ENCODE measurements around the gene MACF1. TPM values are rescaled to one million over a fixed set of nuclear protein-coding genes. Genes with fewer than 3 reads are reported as not detected.

The MACF1 gene
- total RNA-seq, 1 experiment from 2014 or later: 189 TPM

DNA sequence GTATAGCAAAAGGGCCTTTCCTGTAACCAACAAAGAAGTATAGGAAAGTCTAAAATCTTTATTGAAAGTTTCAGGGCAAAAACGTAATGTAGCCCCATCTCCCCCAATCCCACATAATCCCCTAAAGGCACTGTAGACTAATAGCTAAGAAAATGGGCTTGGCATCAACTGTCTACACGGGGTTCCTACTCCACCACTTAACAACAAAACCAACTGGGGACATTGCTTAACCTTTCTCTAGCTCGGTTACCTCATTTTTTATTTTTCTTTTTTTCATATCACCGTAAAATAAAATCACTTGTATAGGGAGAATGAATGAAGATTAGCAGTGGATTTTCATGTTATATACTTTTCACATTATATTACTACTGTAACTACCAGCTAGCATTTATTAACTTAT, 12.3 kb downstream of the MACF1 start:
- H3K4me3 ChIP-seq: no peak overlapping the region
- no peak overlapping the region for H3K27ac ChIP-seq
- TF ChIP-seq, protein P1, sequence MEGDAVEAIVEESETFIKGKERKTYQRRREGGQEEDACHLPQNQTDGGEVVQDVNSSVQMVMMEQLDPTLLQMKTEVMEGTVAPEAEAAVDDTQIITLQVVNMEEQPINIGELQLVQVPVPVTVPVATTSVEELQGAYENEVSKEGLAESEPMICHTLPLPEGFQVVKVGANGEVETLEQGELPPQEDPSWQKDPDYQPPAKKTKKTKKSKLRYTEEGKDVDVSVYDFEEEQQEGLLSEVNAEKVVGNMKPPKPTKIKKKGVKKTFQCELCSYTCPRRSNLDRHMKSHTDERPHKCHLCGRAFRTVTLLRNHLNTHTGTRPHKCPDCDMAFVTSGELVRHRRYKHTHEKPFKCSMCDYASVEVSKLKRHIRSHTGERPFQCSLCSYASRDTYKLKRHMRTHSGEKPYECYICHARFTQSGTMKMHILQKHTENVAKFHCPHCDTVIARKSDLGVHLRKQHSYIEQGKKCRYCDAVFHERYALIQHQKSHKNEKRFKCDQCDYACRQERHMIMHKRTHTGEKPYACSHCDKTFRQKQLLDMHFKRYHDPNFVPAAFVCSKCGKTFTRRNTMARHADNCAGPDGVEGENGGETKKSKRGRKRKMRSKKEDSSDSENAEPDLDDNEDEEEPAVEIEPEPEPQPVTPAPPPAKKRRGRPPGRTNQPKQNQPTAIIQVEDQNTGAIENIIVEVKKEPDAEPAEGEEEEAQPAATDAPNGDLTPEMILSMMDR (conservative IDR thresholded peaks at IDR 0.05): no peak
- TF ChIP-seq EZH2 (IDR thresholded peaks at IDR 0.05; ENCODE audit: low read depth): no peak
- no peaks in the 10 kb centered on the region for H3K36me3 ChIP-seq (ENCODE audit: low read depth)
- H2AFZ ChIP-seq: no peak overlapping the region
- peaks cover 59% of the 10 kb centered on the region for H3K4me1 ChIP-seq (replicated peaks; ENCODE audit: insufficient read depth)
- H3K4me2 ChIP-seq: no peak overlapping the region
- peaks cover 42% of the 10 kb centered on the region for H3F3A ChIP-seq (ENCODE audit: insufficient read depth, low read depth)
- no TSS peak for BruUV-seq (replicated peaks)
- no peak for DNase-seq
- H4K20me1 ChIP-seq (ENCODE audit: insufficient read depth): no peaks in the 10 kb centered on the region
- H3K9me3 ChIP-seq (ENCODE audit: insufficient read depth, low read depth): no peaks in the 10 kb centered on the region
- peaks cover 42% of the 10 kb centered on the region; the same call in 1 of the 2 replicates for H3K79me2 ChIP-seq (ENCODE audit: low read depth)
- CTCF ChIA-PET: no interaction called here
- POLR2A ChIA-PET (ENCODE audit: unreplicated experiment): no interaction called here
- intact Hi-C loops (cut with micrococcal nuclease; ENCODE audit: unreplicated experiment): no loop called here
- no peaks in the 10 kb centered on the region for H3K9me2 ChIP-seq (ENCODE audit: insufficient read depth)
- H3K27me3 ChIP-seq (ENCODE audit: insufficient read depth, low read depth): no peaks in the 10 kb centered on the region

DNA sequence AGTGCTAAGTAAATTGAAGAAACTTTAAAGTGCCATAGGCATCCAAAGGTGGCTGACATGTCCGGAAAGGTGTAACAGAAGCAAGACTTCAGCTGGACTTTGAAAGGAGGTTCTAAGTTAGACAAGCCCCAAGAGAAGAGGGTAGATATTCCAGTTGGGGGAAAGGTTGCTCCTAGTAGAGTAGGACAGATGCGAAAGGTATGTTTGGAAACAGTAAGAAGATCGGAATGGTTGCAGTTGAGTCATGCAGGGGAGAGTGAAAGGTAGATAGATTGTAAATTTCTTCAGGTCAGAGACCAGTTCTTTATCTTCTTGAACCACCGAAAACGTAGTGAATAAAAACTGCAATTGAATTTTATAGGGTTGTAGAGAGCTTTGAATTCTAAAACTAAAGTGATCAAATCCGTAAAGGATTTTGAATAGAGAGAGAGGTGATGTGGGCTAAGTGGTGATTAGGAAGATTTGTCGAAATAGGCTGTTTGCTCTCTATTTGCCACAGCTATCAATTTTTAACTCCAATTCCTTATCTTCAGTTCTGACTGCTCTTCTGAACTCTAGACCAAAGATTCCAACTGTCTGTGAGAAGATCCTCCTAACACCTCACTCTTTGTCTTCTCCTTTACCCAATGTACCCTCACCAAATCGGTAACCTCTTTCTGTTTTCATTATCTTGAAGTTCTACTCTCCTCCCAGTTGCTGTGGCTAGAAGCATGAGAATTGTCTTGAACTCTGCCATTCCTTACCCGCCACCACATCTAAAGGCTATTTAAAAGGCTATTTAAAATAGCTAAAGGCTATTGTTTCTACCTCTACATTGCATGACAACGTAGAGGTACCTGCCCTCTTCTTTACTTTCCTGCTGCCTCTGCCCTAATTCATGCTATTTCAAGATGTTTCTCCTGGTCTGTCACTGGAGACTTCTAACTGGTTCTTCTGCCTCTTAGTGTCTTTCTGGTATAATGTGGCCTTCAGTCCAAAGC, 16.7 kb downstream of the MACF1 start:
- no peaks in the 10 kb centered on the region for H3K9me3 ChIP-seq (ENCODE audit: insufficient read depth, low read depth)
- no TSS peak for BruUV-seq (replicated peaks)
- H3F3A ChIP-seq (ENCODE audit: insufficient read depth, low read depth): peaks cover 7% of the 10 kb centered on the region; the same call in 1 of the 2 replicates
- ChIA-PET POLR2A (ENCODE audit: unreplicated experiment) (no interaction called here), CTCF (interaction anchor here (0.5 to 1.4 kb wide), 4 partner anchors 11 to 190 kb away, joined by 4 to 6 read pairs (median 4); no protein-coding TSS in a partner anchor)
- H3K36me3 ChIP-seq (ENCODE audit: low read depth): no peaks in the 10 kb centered on the region
- no peak for TF ChIP-seq EZH2 (IDR thresholded peaks at IDR 0.05; ENCODE audit: low read depth)
- TF ChIP-seq, protein P1 (conservative IDR thresholded peaks at IDR 0.05): no peak
- peaks cover 21% of the 10 kb centered on the region for H3K4me1 ChIP-seq (replicated peaks; ENCODE audit: insufficient read depth)
- H3K9me2 ChIP-seq (ENCODE audit: insufficient read depth): no peaks in the 10 kb centered on the region
- peaks cover 19% of the 10 kb centered on the region; the same call in 1 of the 2 replicates for H3K79me2 ChIP-seq (ENCODE audit: low read depth)
- peak; percentile 28 to 72 for DNase-seq
- intact Hi-C loops (cut with micrococcal nuclease; ENCODE audit: unreplicated experiment): no loop called here
- H3K27me3 ChIP-seq (ENCODE audit: insufficient read depth, low read depth): no peaks in the 10 kb centered on the region
- no peak overlapping the region for H3K4me3 ChIP-seq
- H2AFZ ChIP-seq: no peak overlapping the region
- peak overlapping the region; percentile 22 for H3K4me2 ChIP-seq
- peak overlapping the region; percentile 36; the same call in 1 of the 2 replicates for H3K27ac ChIP-seq
- no peaks in the 10 kb centered on the region; the same call in 1 of the 2 replicates for H4K20me1 ChIP-seq (ENCODE audit: insufficient read depth)

DNA sequence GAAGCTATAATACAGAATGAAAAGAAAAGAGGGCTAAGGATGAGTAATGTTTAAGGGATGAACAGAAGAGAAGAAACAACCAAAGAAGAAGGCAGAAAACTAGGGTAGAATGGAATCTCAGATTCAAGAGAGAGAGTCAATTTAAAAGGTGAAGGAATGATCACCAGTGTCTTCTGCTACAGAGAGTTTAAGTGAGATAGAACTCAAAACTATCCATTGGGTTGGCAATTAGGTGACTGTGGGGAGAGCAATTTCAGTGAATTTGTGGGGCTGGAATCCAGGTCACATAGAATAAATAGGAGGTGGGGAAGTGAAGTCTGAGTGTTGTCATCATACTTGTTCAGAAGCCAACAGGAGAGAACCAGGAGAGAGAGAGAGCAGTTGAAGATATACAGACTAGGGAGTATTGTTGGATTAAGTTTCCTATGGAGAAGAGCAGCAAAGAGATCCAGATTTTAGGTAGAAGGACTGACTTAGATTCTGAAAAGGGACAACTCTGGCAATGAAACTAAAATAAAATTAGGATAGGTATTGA, 19.9 kb downstream of the MACF1 start:
- H3K79me2 ChIP-seq (ENCODE audit: low read depth): peaks cover 11% of the 10 kb centered on the region; the same call in 1 of the 2 replicates
- DNase-seq: no peak
- H3K9me3 ChIP-seq (ENCODE audit: insufficient read depth, low read depth): no peaks in the 10 kb centered on the region
- CTCF ChIA-PET: no interaction called here
- H3K27me3 ChIP-seq (ENCODE audit: insufficient read depth, low read depth): no peaks in the 10 kb centered on the region
- H3F3A ChIP-seq (ENCODE audit: insufficient read depth, low read depth): peaks cover 7% of the 10 kb centered on the region; the same call in 1 of the 2 replicates
- POLR2A ChIA-PET (ENCODE audit: unreplicated experiment): no interaction called here
- H3K4me2 ChIP-seq: no peak overlapping the region
- H3K4me1 ChIP-seq (replicated peaks; ENCODE audit: insufficient read depth): peaks cover 21% of the 10 kb centered on the region
- no peaks in the 10 kb centered on the region for H3K36me3 ChIP-seq (ENCODE audit: low read depth)
- BruUV-seq (replicated peaks): no TSS peak
- H3K27ac ChIP-seq: no peak overlapping the region
- no peaks in the 10 kb centered on the region for H3K9me2 ChIP-seq (ENCODE audit: insufficient read depth)
- intact Hi-C loops (cut with micrococcal nuclease; ENCODE audit: unreplicated experiment): no loop called here
- no peak overlapping the region for H3K4me3 ChIP-seq
- TF ChIP-seq EZH2 (IDR thresholded peaks at IDR 0.05; ENCODE audit: low read depth): no peak
- TF ChIP-seq, protein P1 (conservative IDR thresholded peaks at IDR 0.05): no peak
- no peaks in the 10 kb centered on the region; the same call in 1 of the 2 replicates for H4K20me1 ChIP-seq (ENCODE audit: insufficient read depth)
- no peak overlapping the region for H2AFZ ChIP-seq

Measured in PC-9 (cell line).